GM19035 (cell line): Measurements from ENCODE around the gene LRBA.

Source experiments
- ATAC-seq: cut with Tn5 transposase; IDR thresholded peaks from one replicate; pipeline ENCODE4 v1.9.1; 2021; ENCODE audit not compliant: unreplicated experiment

LRBA gene

GRCh38 chr4:150235808-150236271 is 779.2 kb downstream of the LRBA start:
- ATAC-seq = no peak

- no peak for ATAC-seq
Measured at GRCh38 chr4:150235317-150235716, 779.8 kb downstream of the LRBA start.

DNA sequence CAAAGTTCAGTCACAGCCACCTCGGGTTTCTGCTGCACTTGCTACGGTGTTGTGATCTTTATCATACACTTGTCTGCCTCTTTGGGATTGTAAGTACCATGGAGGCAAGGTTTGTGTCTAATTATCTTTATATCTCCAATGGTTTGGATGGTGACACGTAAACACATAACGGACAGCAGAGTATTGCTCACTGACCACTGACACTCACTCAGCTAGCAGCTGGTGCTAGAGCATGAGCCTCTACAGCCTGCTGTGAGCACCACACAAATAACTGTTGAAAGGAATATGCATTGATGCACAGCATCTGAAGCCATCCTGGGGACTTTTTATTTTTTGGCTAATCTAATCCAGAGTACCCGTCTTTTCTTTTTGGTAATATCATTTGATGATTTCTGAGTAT is 780.8 kb downstream of the LRBA start:
- no peak for ATAC-seq

DNA sequence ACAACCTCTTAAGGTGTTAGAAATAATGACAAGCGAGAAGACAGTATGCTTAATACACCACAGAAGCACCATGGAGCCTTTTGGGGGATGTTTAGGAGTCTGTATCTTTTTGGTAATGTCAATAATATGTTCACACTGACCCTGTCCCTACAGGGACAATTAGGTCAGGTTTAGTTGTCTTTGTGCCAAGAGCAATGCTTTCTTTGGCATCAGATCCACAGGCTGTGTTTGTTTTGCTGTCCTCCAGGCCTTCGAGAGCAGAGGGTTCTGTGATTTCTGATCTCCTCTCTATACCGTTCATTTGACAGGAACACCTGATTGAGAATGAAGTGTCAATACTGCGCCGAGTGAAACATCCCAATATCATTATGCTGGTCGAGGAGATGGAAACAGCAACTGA is 783.1 kb downstream of the LRBA start:
- no peak for ATAC-seq

DNA sequence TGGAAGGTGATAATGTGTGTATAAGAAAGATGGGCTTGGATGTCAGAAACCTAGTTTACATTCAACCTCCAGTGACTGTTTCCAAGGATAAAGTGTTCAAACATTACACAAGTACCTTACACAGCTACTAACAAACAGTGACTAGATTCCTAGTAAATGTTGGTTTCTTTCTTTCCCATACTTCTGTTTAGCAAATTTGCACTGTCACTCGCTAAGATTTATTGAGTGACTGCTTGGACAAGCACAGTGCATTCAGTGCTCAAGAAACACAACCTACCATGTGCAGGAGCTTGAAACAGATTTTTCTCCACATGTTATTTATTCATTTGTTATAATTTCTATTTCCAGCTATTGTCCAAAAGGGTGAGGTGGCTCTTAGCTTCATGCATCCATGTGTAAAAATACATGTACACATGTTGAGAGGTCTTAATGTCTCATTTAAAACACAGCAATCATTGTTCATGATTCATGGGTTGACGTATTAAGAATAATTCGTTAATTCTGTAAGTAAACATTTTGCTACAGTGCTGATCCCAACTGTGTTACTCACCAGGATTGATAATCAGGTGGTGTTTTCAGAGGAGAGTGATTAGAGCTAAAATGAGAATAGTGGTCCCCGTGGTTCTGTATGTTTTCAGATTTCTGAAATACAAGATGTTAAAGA is 783.8 kb downstream of the LRBA start:
- ATAC-seq = no peak

GRCh38 chr4:150230561-150230960 is 784.5 kb downstream of the LRBA start:
- no peak for ATAC-seq

- no peak for ATAC-seq
Measured at GRCh38 chr4:150229520-150229919, 785.6 kb downstream of the LRBA start.

DNA sequence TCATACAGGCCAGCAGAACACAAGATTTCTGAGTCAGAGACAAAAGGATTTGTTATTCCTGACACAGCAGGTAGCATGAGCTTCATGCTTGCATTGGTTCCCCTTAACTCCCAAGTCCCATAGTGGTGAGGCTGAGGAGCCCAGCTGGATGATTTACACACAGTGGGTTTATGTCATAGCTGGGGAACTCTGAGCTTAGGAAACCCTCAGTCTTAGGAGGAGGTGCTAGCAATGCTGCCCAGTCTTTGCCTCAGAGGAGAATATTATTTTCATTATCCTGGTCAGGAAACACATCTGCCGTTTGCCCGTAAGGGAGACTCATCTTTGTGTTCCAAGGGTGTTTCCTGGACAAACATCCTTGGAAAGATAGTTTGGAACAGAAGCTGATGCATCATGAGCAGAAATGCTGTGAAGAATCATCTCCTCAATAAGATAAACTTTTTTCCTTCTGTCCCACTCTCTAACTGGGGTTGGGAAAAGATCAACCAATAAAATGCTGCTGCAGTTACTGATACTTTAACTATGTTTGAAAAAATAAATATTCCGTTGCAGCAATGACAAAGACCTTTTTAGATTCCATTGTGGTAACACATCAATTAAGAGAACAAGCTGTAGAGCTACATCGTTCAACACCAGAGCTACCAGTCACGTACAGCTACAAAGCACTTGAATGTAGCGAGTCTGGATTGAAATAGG is 790.0 kb downstream of the LRBA start:
- no peak for ATAC-seq

- ATAC-seq = no peak
Measured at GRCh38 chr4:150219841-150220240, 795.2 kb downstream of the LRBA start.

DNA sequence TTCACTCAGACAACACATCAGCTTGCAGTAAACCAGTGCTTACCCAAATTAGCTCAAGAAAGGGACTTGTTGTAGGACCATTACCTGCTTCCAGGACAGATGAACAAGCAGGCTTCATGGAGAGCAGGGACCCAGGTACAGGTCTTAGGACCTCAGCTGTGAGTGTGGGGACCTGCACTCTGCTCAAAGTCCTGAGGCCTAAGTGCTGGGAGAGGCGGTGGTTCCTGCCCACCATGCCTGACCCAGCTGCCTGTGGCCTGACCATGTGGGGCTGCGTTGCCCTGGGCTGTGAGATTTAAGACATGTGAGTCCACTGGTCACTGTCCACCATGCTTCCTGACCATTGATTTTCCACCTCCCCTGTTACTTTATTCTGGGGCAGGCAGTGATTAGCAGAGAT is 796.6 kb downstream of the LRBA start:
- no peak for ATAC-seq

GRCh38 chr4:150217808-150218207 is 797.3 kb downstream of the LRBA start:
- ATAC-seq = no peak

DNA sequence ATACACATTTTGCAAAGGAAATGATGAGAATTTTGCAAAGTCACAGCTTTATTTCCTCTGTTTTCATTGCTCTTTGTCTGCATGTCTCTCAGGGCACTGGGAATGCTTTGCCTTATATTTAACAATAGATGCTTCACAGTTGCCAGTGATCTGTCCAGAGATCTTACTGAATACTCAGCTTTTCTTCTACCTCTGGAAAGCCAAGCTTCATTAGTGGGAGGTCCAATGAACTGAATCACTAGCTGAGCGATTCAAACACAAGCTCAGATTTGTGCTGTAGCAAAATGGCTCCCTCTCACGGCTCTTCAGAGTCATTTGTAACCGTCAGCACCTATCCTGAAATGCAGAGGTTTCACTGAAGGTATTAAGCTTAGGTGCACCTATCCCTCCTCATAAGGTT is 797.9 kb downstream of the LRBA start:
- ATAC-seq = peak; percentile 48

DNA sequence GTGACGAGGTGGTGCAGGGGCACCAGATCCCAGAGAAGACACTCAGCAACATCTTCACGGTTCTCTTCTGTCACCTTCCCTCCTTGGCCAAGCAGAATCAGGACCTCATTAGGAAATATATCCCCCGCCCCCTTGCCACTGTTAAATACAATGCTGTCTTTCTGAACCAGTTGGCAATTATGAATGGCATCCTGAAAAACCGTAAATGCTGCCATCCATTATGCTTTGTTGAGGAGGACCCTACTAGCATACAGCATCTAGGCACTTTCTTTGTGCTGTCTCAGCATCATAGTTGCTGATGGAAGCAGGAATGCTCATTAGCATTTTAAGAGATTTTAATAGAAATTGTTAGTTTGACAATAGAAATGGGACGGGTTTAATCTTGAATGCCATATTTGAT is 798.4 kb downstream of the LRBA start:
- no peak for ATAC-seq

GRCh38 chr4:150215601-150216000 is 799.5 kb downstream of the LRBA start:
- no peak for ATAC-seq
